Panc1 (cell line): ENCODE measurements around the gene SVOP. TPM values are rescaled to one million over a fixed set of nuclear protein-coding genes. Genes with fewer than 3 reads are reported as not detected.

Experiments
- ATAC-seq: fragments of 200-7000 bp; cut with Tn5 transposase; 2 replicates; pipeline ENCODE4 v1.9.1; 2020; ENCODE audit warnings: mild to moderate bottlenecking, moderate library complexity
- BruUV-seq: library from RNA; stranded (reverse); fragments of 400-500 nt; replicated peaks from 2 replicates; lab custom pipeline; 2021; lab: Mats Ljungman, UMichigan
- CTCF ChIA-PET: fragments of 300-600 bp; sonication (Branson Sonifier 250); formaldehyde crosslinking; loops from one replicate; lab custom pipeline; 2022; ENCODE audit warnings: antibody characterized with exemption; lab: Charles Lee
- POLR2A ChIA-PET: fragments of 300-600 bp; sonication (Branson Sonifier 250); formaldehyde crosslinking; loops from one replicate; lab custom pipeline; 2022; ENCODE audit warnings: antibody characterized with exemption; lab: Charles Lee
- DNase-seq: peaks from one replicate; pipeline ENCODE4 v3.0.0-alpha.2; 2010; ENCODE audit warnings: low read depth, low spot score
- H3K27ac ChIP-seq: 2 replicates; pipeline ENCODE4 v1.5.1; 2011; ENCODE audit warnings: mild to moderate bottlenecking, low read length, inconsistent platforms
- H3K27me3 ChIP-seq: fragments of 200-500 bp; sonication (Bioruptor generic); 2 replicates; pipeline ENCODE4 v1.6.0; 2014; ENCODE audit warnings: low read length, inconsistent platforms; ENCODE audit not compliant: control insufficient read depth, insufficient read depth
- H3K36me3 ChIP-seq: fragments of 200-500 bp; sonication (Bioruptor generic); 2 replicates; pipeline ENCODE4 v1.5.1; 2014; ENCODE audit warnings: inconsistent platforms, mild to moderate bottlenecking, low read length, moderate library complexity; ENCODE audit not compliant: control insufficient read depth, insufficient read depth
- H3K4me1 ChIP-seq: 2 replicates; pipeline ENCODE4 v1.5.1; 2011; ENCODE audit warnings: inconsistent platforms, mild to moderate bottlenecking, low read length, moderate library complexity; ENCODE audit not compliant: control insufficient read depth, insufficient read depth
- H3K4me3 ChIP-seq, 2 experiments: 2 replicates each; pipeline ENCODE4 v1.5.1; 2011 to 2012; ENCODE audit warnings: low read depth in 2 of 2, low read length in 2 of 2, mild to moderate bottlenecking in 2 of 2, inconsistent platforms in 1 of 2, moderate library complexity in 1 of 2
- H3K9me3 ChIP-seq: fragments of 200-500 bp; sonication (Bioruptor generic); 2 replicates; pipeline ENCODE4 v1.5.1; 2014; ENCODE audit warnings: low read depth, mild to moderate bottlenecking, inconsistent platforms, low read length, moderate library complexity; ENCODE audit not compliant: control insufficient read depth, insufficient read depth
- POLR2AphosphoS5 ChIP-seq: IDR thresholded peaks from 2 replicates; pipeline ENCODE4 v1.6.1; 2012; ENCODE audit warnings: mild to moderate bottlenecking, low read depth, low read length, moderate library complexity
- SIN3A ChIP-seq: IDR thresholded peaks from 2 replicates; pipeline ENCODE4 v1.6.1; 2012; ENCODE audit warnings: low read depth, mild to moderate bottlenecking, low read length, moderate library complexity, borderline replicate concordance; ENCODE audit not compliant: insufficient read depth
- TCF7L2 ChIP-seq: IDR thresholded peaks from 2 replicates; pipeline ENCODE4 v1.6.1; 2011; ENCODE audit warnings: mild to moderate bottlenecking, low read depth, low read length, inconsistent platforms
- in situ Hi-C: cut with HindIII; loops from 2 replicates; pipeline ENCODE4 v1.10.0; 2016; ENCODE audit warnings: low sequenced_read_pairs, low pct_unique_long_range_greater_than_20kb
- intact Hi-C: fragments of 100-400 bp; cut with micrococcal nuclease; formaldehyde crosslinking; loops from one replicate; pipeline ENCODE4 v1.10.0; 2022; ENCODE audit not compliant: unreplicated experiment
- total RNA-seq: library from RNA; stranded (reverse); gene quantifications from one replicate; pipeline ENCODE4 v1.2.1, GENCODE V29; 2021; ENCODE audit not compliant: unreplicated experiment
- TF ChIP-seq, protein P1 (sequence below): fragments of 450-650 bp; IDR thresholded peaks from 2 replicates; pipeline ENCODE4 v1.5.1; 2017; ENCODE audit warnings: mild to moderate bottlenecking
- TF ChIP-seq, protein P2 (sequence below), 2 experiments: IDR thresholded peaks; 2 replicates each; pipeline ENCODE4 v1.6.1; 2011 to 2012; ENCODE audit warnings: low read depth in 2 of 2, control low read depth in 1 of 2, low read length in 1 of 2, mild to moderate bottlenecking in 1 of 2, moderate library complexity in 1 of 2; ENCODE audit not compliant: insufficient read depth in 1 of 2

Gene SVOP
- total RNA-seq, 1 experiment from 2014 or later, result not detected

DNA sequence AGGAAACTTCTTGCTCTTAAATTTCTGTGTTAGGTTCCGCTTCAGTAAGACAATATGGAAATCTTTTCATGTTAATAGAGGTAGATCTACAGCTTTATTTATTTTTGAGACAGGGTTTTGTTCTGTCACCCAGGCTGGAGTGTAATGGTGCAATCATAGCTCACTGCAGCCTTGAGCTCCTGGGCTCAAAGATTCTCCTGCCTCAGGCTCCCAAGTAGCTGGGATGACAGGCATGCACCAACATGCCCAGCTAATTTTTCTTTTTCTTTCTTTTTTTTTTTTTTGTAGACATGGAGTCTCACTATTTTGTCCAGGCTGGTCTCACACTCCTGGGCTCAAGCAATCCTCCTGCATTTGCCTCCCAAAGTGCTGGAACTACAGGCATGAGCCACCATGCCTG is 70.9 kb downstream of the SVOP start:
- BruUV-seq, result no TSS peak
- Histone ChIP-seq H3K27ac (no peak overlapping the region), H3K9me3 (no peaks in the 10 kb centered on the region; the same call in 1 of the 2 replicates), H3K4me3 (no peak overlapping the region), H3K36me3 (no peaks in the 10 kb centered on the region), H3K27me3 (no peaks in the 10 kb centered on the region), H3K4me1 (peaks cover 4% of the 10 kb centered on the region; the same call in 1 of the 2 replicates)
- ChIA-PET CTCF (interaction anchor here (0.6 to 1.8 kb wide), 2 partner anchors 10 to 42 kb away, joined by 4 to 7 read pairs; no protein-coding TSS in a partner anchor), POLR2A (interaction anchor here (0.7 kb wide), 2 partner anchors 64 to 129 kb away, joined by 3 to 7 read pairs; no protein-coding TSS in a partner anchor)
- DNase-seq (no peak), ATAC-seq (no peak)
- TF ChIP-seq, protein P1, sequence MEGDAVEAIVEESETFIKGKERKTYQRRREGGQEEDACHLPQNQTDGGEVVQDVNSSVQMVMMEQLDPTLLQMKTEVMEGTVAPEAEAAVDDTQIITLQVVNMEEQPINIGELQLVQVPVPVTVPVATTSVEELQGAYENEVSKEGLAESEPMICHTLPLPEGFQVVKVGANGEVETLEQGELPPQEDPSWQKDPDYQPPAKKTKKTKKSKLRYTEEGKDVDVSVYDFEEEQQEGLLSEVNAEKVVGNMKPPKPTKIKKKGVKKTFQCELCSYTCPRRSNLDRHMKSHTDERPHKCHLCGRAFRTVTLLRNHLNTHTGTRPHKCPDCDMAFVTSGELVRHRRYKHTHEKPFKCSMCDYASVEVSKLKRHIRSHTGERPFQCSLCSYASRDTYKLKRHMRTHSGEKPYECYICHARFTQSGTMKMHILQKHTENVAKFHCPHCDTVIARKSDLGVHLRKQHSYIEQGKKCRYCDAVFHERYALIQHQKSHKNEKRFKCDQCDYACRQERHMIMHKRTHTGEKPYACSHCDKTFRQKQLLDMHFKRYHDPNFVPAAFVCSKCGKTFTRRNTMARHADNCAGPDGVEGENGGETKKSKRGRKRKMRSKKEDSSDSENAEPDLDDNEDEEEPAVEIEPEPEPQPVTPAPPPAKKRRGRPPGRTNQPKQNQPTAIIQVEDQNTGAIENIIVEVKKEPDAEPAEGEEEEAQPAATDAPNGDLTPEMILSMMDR, result no peak
- TF ChIP-seq, protein P2, sequence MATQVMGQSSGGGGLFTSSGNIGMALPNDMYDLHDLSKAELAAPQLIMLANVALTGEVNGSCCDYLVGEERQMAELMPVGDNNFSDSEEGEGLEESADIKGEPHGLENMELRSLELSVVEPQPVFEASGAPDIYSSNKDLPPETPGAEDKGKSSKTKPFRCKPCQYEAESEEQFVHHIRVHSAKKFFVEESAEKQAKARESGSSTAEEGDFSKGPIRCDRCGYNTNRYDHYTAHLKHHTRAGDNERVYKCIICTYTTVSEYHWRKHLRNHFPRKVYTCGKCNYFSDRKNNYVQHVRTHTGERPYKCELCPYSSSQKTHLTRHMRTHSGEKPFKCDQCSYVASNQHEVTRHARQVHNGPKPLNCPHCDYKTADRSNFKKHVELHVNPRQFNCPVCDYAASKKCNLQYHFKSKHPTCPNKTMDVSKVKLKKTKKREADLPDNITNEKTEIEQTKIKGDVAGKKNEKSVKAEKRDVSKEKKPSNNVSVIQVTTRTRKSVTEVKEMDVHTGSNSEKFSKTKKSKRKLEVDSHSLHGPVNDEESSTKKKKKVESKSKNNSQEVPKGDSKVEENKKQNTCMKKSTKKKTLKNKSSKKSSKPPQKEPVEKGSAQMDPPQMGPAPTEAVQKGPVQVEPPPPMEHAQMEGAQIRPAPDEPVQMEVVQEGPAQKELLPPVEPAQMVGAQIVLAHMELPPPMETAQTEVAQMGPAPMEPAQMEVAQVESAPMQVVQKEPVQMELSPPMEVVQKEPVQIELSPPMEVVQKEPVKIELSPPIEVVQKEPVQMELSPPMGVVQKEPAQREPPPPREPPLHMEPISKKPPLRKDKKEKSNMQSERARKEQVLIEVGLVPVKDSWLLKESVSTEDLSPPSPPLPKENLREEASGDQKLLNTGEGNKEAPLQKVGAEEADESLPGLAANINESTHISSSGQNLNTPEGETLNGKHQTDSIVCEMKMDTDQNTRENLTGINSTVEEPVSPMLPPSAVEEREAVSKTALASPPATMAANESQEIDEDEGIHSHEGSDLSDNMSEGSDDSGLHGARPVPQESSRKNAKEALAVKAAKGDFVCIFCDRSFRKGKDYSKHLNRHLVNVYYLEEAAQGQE (IDR thresholded peaks at IDR 0.05; ENCODE audit: insufficient read depth in 1 of 2, low read depth in 2 of 2, low read length in 1 of 2), result no peak
- no peak for TF ChIP-seq TCF7L2
- no peak for TF ChIP-seq SIN3A
- no peak for TF ChIP-seq POLR2AphosphoS5
- in situ Hi-C loops (no loop called here), intact Hi-C loops (loop anchor here (10.0 kb wide), 2 partner anchors 145 to 285 kb away; partner anchors contain the start of genes ALKBH2 and UNG)

DNA sequence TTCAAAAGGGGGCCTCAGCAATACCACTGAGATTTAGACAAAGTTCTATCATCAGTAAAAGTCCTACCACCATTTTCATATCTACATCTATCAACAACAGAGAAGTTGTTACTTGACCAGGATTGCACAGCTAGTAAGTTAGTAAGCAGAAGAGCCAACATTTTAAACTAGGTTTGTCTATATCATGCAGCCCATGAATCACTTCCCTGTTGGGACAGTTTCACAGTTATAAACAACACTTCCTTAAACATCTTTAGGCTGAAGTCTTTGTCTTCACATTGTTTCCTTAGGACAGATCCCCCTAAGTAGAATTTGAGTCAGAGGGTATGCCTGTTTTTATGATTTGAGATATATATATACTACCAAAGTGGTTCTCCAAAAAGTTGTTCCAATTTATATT is 72.5 kb downstream of the SVOP start:
- peaks cover 4% of the 10 kb centered on the region; the same call in 1 of the 2 replicates for H3K4me1 ChIP-seq
- intact Hi-C loops, result no loop called here
- no peaks in the 10 kb centered on the region; the same call in 1 of the 2 replicates for H3K9me3 ChIP-seq
- no TSS peak for BruUV-seq
- H3K4me3 ChIP-seq, result no peak overlapping the region
- H3K27ac ChIP-seq, result no peak overlapping the region
- H3K27me3 ChIP-seq, result no peaks in the 10 kb centered on the region
- DNase-seq (no peak), ATAC-seq (no peak)
- no peak for TF ChIP-seq POLR2AphosphoS5
- TF ChIP-seq SIN3A, result no peak
- no peak for TF ChIP-seq TCF7L2
- TF ChIP-seq, protein P1, result no peak
- TF ChIP-seq, protein P2 (IDR thresholded peaks at IDR 0.05; ENCODE audit: insufficient read depth in 1 of 2, low read depth in 2 of 2, low read length in 1 of 2), result no peak
- ChIA-PET CTCF (no interaction called here), POLR2A (interaction anchor here (0.7 kb wide), 1 partner anchor 9 kb away, joined by 3 read pairs; no protein-coding TSS in a partner anchor)
- in situ Hi-C loops, result no loop called here
- no peaks in the 10 kb centered on the region for H3K36me3 ChIP-seq
